ENCODE data around the gene NFIC. TPM values are rescaled to one million over a fixed set of nuclear protein-coding genes. Genes with fewer than 3 reads are reported as not detected.
A peak's percentile ranks its signal among the peaks of the same experiment; 100 is the strongest.

Gene NFIC
- total RNA-seq, 1 donor from 2014 or later: 254 TPM

GRCh38 chr19:3359015-3359918, 7.1 kb upstream of the NFIC start:
- DNase-seq (ENCODE audit: low spot score): peak; percentile 63

DNA sequence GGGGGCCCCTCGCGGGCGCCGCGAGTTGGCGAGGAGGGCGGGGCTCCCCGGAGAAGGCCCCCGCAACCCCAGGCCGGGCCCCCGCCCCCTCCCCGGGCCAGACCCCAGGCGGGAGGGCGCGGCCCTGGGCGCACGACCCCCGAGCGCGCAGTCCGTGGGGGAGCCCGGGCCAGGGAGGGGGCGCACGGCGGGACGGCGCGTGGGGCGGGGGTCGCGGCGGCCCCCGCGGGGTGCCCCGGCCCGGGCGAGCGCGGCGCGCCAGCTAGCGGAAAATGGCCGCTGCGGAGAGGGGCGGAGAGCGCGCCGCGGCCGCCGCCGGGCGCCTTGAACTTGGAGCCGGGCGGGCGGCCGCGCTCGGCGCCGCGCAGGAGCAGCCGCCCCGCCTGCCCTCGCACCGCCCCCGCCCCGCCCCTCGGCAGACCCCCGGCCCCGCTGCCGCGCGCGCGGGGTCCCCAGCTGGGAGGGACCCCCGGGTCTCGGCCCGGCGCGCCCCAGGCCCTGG, 6.4 kb upstream of the NFIC start:
- no peak for DNase-seq (ENCODE audit: low spot score)

DNA sequence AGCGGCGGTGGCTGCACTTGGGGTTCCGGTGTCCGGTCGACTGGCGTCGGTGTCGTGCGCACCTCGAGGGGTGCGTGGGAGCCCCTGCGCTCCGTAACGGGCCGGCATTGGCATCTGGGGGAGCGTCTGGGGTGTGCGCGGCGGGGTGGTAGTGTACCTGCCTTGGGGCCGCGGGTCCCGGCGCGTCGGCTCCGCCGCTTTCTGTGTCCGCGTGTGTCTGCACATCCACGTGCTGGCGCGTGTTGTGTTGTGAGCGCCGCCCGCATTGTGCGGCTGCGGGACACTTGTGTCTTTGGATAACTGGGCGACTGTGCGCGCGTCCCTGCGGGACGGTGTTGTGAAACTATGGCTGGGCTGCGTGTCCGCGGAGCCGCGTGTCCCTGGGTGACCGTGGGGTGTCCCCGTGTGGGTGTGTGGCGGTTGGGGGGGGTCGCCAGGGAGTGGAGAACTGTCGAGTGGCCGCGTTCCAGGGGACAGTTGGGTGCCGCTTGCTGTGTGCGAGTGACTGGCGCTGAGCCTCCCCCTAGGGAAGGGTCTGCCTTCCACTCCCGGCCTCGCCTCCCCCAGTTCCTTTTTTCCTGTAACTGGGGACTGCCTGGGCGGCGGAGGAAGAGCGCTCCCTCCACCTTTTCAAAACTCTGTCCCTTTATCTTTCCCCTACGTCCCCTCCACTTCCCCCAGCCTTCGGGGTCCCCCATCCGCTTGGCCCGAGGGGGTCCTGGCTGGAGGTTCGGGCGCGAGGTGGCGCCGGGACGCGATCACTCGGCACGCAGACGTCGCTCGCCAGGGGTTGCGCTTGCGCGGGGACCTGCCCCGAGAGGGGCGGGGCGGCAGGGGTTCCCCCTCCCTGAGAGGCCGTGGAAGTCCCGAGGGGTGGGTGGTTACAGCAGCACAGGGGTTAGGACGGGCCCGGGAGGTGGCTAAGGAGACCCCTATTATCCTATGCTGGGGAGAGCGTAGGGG, 5.7 kb upstream of the NFIC start:
- peak; percentile 58 for DNase-seq (ENCODE audit: low spot score)

- DNase-seq (ENCODE audit: low spot score): no peak
Observed at GRCh38 chr19:3361384-3362216, 4.8 kb upstream of the NFIC start.

DNA sequence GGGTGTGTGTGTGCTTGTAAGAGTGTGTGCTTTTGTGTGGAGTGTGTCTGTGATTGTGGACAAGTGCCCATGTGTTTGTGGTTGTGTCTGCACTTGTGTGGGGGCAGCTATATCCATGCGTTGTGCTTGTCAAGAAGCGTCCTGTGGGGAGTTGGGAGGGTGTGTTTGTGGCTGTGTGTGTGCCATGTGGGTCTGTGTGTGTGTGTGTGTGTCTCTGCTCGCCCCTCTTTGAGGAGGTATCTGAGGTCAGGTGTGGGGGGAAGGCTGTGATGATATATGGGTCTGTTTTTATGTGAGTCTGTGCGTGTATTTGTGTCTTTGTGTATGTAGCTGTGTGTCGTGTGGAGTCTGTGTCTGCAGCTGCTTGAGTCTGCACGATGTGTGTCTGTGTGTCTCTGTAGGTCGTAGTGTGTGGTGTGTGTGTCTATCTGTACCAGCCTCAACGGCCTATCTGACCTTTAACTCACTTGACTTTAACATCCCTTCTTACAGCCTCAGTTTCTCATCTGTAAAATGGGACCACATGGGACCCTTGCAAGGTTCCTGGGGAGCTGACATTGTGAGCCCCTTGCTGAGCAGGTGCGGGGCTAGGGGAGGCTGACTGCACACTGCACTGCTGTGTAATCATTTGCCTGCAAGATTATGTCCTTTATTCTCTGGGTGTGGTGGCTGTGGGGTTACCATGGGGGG, 4.0 kb upstream of the NFIC start:
- no peak for DNase-seq (ENCODE audit: low spot score)

- no peak for DNase-seq (ENCODE audit: low spot score)
Observed at GRCh38 chr19:3363841-3364500, 2.4 kb upstream of the NFIC start.

DNA sequence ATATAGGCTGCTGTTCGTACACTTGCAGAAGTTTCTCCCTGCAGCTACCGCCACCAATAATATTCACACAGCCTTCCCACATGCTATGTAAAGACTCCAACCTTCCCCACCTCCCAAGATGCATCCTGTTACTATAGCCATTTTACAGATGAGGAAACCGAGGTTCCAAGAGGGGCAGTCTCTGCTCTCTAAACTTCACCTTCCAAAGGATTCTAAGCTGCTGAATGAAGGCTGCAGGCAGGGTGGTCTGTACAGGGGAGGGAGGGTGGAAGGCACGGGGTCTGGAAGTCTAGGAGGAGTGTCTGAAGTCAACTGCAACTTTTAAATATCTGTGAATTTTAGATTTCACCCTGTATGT, 1.9 kb upstream of the NFIC start:
- DNase-seq (ENCODE audit: low spot score): no peak

GRCh38 chr19:3365093-3365835, 1.1 kb upstream of the NFIC start:
- no peak for DNase-seq (ENCODE audit: low spot score)

DNA sequence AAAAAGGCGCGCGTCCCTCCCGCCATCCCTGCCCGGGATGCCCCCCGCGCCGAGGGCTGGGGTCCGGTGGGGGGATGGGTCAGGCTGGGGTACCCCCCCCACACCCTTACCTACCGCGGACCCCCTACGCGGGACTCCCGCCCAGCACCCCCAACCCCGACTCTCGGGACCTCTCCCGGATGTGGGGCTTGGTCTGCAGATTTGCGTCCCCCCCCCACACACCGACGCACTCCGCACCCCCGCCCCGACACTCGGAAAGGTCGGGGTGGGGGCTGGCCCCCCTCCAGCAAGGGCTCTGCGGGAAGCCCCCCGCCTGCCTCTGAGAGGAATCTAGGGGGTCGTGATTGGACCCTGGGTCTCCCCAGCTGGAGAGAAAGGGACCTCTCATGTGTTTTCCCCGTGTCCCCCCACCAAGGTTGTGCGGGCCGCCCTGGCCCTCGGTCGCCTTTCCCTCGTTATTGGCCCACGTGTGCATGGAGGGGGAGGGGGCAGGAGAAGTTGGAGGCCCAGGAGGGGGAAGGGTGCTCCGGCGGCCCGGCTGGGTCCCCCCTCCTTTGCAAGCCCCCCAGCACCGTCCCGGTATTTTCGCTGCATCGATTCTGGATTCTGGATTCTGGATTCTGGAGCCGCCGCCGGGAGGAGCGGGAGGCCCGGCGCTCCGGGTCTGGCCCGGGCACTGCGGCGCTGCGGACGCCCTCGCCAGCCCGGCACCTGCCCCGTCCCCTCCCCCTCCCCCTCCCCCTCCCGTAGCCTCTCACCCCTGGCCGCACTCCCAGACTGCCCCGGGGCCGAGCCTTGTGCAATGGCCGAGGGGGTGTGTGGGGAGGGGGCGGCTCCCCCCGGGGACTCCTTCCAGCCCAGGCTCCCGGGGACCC, 607 bp downstream of the NFIC start:
- peak; percentile 54 for DNase-seq (ENCODE audit: low spot score)

- no peak for DNase-seq (ENCODE audit: low spot score)
Observed at GRCh38 chr19:3367628-3368440, 1.5 kb downstream of the NFIC start.

DNA sequence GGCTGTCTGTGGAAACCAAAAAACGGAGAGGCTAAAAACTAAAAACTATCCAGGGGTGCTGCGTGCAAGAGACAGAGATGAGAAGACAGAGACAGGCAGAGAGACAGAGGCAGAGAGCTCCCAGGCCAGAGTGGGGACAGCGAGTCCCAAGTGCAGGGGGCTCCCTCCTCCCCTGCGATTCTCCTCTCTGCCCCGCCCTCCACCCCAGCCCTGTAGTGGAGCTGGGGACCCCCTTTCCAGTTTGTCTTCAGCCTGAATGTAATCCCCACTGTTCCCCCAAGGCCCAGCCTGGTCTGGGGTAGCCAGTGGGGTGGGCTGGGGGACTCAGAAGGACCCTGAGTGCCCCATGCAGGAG, 2.0 kb downstream of the NFIC start:
- no peak for DNase-seq (ENCODE audit: low spot score)

DNA sequence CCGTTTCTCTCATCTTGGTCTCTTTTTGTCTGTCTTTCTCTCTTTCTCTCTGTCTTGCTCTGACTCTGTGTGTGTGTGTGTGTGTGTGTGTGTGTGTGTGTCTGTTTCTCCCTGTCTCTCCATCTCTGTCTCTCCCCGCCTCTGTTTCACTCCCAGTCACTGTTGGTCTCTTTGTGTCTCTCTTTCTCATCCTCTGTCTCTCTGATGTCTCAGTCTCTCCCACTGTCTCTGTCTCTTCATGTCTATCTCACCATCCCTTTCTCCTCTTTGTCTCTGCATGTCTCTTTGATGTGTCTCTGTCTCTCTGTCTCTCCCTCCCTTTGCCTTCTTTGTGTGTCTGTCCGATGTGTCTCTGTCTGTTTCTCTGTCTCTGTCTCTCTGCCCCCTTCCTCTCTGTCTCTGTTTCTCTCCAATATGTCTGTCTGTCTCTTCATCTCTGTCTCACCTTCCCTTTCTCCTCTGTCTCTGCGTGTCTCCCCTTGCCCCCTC, 2.5 kb downstream of the NFIC start:
- DNase-seq (ENCODE audit: low spot score): no peak

GRCh38 chr19:3369337-3370213, 3.2 kb downstream of the NFIC start:
- no peak for DNase-seq (ENCODE audit: low spot score)

- no peak for DNase-seq (ENCODE audit: low spot score)
Observed at GRCh38 chr19:3370214-3370720, 3.9 kb downstream of the NFIC start.

GRCh38 chr19:3370728-3371591, 4.6 kb downstream of the NFIC start:
- no peak for DNase-seq (ENCODE audit: low spot score)
